Neutrophil (primary cell): ENCODE results near the gene RASA1.

Experiments
- H3K27ac ChIP-seq: fragments of 200-600 bp; sonication (generic); 2 replicates; pipeline ENCODE4 v1.5.1; 2016; ENCODE audit warnings: mild to moderate bottlenecking, moderate library complexity
- H3K27me3 ChIP-seq: fragments of 200-600 bp; sonication (generic); 2 replicates; pipeline ENCODE4 v1.6.0; 2016; ENCODE audit warnings: mild to moderate bottlenecking
- H3K36me3 ChIP-seq: fragments of 200-600 bp; sonication (generic); 2 replicates; pipeline ENCODE4 v1.5.1; 2017
- H3K4me1 ChIP-seq, 2 experiments: fragments of 200-600 bp in 1 of 2; sonication (generic) in 1 of 2; 1 replicate in 1 of 2; 2 replicates in 1 of 2; pipeline versions ENCODE4 v1.5.1 to v1.6.1; 2013 to 2016; ENCODE audit warnings: low read depth in 1 of 2, low read length in 1 of 2, mild to moderate bottlenecking in 1 of 2, moderate library complexity in 1 of 2; ENCODE audit not compliant: control insufficient read depth in 1 of 2, insufficient read depth in 1 of 2
- H3K4me3 ChIP-seq, 2 experiments: fragments of 200-600 bp in 1 of 2; sonication (generic) in 1 of 2; 1 replicate in 1 of 2; 2 replicates in 1 of 2; pipeline ENCODE4 v1.5.1; 2013 to 2016; ENCODE audit warnings: low read depth in 1 of 2, low read length in 1 of 2, mild to moderate bottlenecking in 1 of 2, moderate library complexity in 1 of 2
- H3K9me3 ChIP-seq: fragments of 200-600 bp; sonication (generic); 2 replicates; pipeline ENCODE4 v1.5.1; 2016
- CTCF ChIP-seq: fragments of 200-600 bp; sonication (generic); IDR thresholded peaks from 2 replicates; pipeline ENCODE4 v1.5.1; 2016; ENCODE audit warnings: antibody characterized with exemption

The RASA1 gene

GRCh38 chr5:87418506-87418905 lies 150.8 kb downstream of the RASA1 start:
- no peak overlapping the region for H3K4me3 ChIP-seq
- TF ChIP-seq CTCF = no peak
- H3K27me3 ChIP-seq = no peaks in the 10 kb centered on the region
- H3K4me1 ChIP-seq = no peaks in the 10 kb centered on the region
- H3K27ac ChIP-seq = no peak overlapping the region
- H3K36me3 ChIP-seq = no peaks in the 10 kb centered on the region
- H3K9me3 ChIP-seq = no peaks in the 10 kb centered on the region

- H3K36me3 ChIP-seq = no peaks in the 10 kb centered on the region
- no peaks in the 10 kb centered on the region for H3K4me1 ChIP-seq
- H3K27ac ChIP-seq = no peak overlapping the region
- TF ChIP-seq CTCF = no peak
- no peaks in the 10 kb centered on the region for H3K27me3 ChIP-seq
- H3K9me3 ChIP-seq = no peaks in the 10 kb centered on the region
- H3K4me3 ChIP-seq = no peak overlapping the region
Observed at GRCh38 chr5:87421307-87421706, 153.6 kb downstream of the RASA1 start.

GRCh38 chr5:87423755-87424154 lies 156.1 kb downstream of the RASA1 start:
- Histone ChIP-seq H3K27ac (no peak overlapping the region), H3K4me1 (no peaks in the 10 kb centered on the region), H3K27me3 (no peaks in the 10 kb centered on the region), H3K4me3 (no peak overlapping the region), H3K9me3 (no peaks in the 10 kb centered on the region), H3K36me3 (no peaks in the 10 kb centered on the region)
- no peak for TF ChIP-seq CTCF

- Histone ChIP-seq H3K4me3 (no peak overlapping the region), H3K27me3 (no peaks in the 10 kb centered on the region), H3K9me3 (no peaks in the 10 kb centered on the region), H3K27ac (no peak overlapping the region), H3K4me1 (no peaks in the 10 kb centered on the region), H3K36me3 (no peaks in the 10 kb centered on the region)
- no peak for TF ChIP-seq CTCF
Observed at GRCh38 chr5:87430863-87431457, 163.3 kb downstream of the RASA1 start.

- H3K4me3 ChIP-seq = no peak overlapping the region
- no peaks in the 10 kb centered on the region for H3K36me3 ChIP-seq
- no peak overlapping the region for H3K27ac ChIP-seq
- TF ChIP-seq CTCF = no peak
- H3K4me1 ChIP-seq = no peaks in the 10 kb centered on the region
- H3K27me3 ChIP-seq = no peaks in the 10 kb centered on the region
- no peaks in the 10 kb centered on the region for H3K9me3 ChIP-seq
Observed at GRCh38 chr5:87432460-87432859, 164.8 kb downstream of the RASA1 start.

- Histone ChIP-seq H3K36me3 (no peaks in the 10 kb centered on the region), H3K27me3 (peaks cover 3% of the 10 kb centered on the region), H3K27ac (no peak overlapping the region), H3K4me3 (no peak overlapping the region), H3K9me3 (no peaks in the 10 kb centered on the region), H3K4me1 (no peaks in the 10 kb centered on the region)
- no peak for TF ChIP-seq CTCF
Observed at GRCh38 chr5:87433945-87434344, 166.3 kb downstream of the RASA1 start.
